GM21737 (cell line): ENCODE data around the gene FKBP7.
"Not testable (repeated sequence)": the region's sequence is repeated elsewhere in the genome, so short reads cannot be mapped to it uniquely, and the experiment has no call there.

Source experiments
- ATAC-seq: cut with Tn5 transposase; IDR thresholded peaks from one replicate; pipeline ENCODE4 v1.9.1; 2021; ENCODE audit warnings: mild to moderate bottlenecking, moderate library complexity; ENCODE audit not compliant: unreplicated experiment

Gene FKBP7, protein sequence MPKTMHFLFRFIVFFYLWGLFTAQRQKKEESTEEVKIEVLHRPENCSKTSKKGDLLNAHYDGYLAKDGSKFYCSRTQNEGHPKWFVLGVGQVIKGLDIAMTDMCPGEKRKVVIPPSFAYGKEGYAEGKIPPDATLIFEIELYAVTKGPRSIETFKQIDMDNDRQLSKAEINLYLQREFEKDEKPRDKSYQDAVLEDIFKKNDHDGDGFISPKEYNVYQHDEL

DNA sequence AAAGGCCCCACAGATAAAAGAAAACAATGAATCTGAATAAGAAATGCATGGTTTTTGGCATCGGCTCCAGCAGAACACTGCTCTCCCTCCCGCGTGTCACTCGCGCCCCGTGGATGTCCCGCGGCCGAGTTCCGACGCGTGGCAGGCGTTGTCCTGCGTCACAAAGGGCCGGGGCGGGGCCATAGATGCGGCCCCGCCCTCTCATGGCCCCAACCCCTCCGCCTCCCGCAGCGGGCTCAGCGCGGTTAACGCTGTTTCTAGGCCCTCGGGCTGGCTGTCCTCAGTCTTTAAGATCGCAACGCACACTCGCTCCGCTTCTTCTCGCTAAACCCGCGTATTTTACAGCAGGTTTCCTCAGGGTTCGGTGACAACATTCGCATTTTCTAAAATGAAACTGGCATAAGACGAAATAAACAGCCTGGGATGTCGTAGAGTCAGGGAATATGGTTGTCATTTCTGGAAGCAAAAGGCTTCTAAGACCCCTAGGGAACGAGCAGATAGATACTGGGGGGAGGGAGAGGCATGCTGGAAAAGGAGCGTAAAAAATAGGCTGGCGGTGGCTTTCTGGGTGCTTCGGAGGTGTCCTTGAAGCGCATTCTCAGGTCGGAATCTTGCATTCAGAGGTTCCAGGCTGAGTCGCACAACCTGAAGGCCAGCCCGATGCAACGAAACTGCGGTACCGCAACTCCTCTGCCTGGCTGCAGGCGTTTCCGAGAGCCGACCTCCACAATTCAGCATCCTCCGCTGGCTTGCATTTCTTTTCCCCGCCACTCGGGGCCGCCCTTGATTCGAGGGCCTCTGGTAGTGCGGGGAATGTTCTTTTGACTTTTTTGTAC is at the start of gene FKBP7:
Gene FKBP7 (minus strand): TSS at position 162 of the 836 bp plus-strand sequence. CDS start 101 bp downstream, at position 61.
- peak; percentile 48 for ATAC-seq

- no peak for ATAC-seq
Measured at GRCh38 chr2:178527592-178527991, 49.2 kb upstream of the FKBP7 start.

- no peak for ATAC-seq
Measured at GRCh38 chr2:178526256-178526655, 47.9 kb upstream of the FKBP7 start.

GRCh38 chr2:178525460-178525859 is 47.1 kb upstream of the FKBP7 start:
- not testable (repeated sequence) for ATAC-seq

DNA sequence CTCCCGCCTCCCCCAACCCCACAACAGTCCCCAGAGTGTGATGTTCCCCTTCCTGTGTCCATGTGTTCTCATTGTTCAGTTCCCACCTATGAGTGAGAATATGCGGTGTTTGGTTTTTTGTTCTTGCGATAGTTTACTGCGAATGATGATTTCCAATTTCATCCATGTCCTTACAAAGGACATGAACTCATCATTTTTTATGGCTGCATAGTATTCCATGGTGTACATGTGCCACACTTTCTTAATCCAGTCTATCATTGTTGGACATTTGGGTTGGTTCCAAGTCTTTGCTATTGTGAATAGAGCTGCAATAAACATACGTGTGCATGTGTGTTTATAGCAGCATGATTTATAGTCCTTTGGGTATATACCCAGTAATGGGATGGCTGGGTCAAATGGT is 46.6 kb upstream of the FKBP7 start:
- ATAC-seq: not testable (repeated sequence)

GRCh38 chr2:178523596-178524134 is 45.3 kb upstream of the FKBP7 start:
- peak; percentile 4 for ATAC-seq

DNA sequence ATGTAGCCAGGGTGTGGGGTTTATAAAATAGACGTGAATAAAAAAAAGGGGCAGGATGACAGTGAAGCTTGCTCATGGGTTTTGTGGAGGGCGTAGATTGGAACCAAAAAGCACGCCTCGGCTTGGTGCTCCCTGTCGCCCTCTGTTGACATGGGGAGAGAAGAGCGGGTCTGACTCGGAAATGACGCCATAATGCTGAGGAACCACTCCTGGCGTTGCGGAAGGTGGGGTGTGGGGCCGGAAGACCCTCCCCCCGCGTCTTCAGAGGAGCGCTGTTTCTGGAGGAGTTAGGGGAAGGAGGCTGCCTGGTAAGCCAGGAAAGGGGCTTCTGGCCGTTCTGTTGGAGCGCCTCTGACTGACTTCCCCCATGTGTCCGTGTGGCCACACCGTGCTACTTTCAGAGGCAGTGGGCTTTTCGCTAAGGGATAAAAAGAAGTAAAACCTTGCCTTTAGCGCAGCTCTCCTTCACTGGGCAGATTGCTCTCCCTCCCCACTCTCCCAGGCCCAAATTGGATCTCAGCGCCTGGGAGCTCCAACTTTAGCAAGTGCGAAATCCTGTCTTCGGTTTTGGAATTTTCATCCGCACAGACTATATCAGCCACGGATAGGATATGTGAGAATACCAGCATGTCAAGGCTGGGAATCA is 44.7 kb upstream of the FKBP7 start:
- peak; percentile 89 for ATAC-seq

DNA sequence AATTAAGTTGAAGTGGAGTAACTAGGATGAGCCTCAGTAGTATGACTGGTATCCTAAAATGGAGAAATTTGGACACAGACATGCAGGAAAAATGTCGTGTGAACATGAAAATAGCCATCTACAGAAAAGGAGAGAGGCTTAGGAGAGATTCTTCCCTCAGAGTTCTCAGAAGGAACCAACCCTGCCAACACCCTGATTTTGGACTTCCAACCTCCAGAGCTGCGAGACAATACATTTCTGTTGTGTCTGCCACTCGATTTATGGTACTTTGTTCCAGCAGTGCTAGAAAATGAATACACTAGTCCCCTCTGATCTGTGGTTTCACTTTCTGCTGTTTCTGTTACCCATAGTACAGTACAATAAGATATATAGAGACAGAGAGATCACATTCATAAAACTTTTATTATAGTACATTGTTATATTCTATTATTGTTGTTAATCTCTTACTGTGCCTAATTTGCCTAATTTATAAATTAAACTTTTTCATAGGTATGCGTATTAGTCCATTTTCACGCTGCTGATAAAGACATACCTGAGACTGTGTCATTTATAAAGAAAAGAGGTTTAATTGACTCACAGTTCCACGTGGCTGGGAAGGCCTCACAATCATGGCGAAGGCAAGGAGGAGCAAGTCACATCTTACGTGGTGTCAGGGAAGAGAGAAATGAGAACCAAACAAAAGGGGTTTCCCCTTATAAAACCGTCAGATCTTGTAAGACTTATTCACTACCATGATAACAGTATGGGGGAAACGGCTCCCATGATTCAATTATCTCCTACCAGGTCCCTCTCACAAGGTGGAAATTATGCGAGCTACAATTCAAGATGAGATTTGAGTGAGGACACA is 43.1 kb upstream of the FKBP7 start:
- no peak for ATAC-seq

DNA sequence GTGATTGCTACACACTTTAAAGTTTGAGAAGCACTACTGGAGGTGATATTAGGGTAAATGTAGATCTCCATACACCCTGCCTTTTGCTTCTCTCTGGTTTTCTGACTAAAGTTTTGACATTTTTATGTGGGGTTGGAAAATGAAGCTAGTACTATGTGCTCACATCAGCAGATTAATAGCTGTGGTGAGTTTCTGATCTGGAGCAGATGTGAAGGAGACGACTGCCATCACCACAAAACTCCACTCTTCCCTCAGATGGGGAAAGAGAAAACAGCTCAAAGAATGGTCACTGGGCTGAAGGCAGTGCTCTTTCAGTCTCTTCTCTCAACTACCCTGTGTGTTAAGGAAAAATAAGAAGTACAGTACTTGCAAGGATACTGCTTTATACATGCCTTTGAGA is 39.1 kb upstream of the FKBP7 start:
- ATAC-seq: no peak

- no peak for ATAC-seq
Measured at GRCh38 chr2:178514664-178515063, 36.3 kb upstream of the FKBP7 start.

DNA sequence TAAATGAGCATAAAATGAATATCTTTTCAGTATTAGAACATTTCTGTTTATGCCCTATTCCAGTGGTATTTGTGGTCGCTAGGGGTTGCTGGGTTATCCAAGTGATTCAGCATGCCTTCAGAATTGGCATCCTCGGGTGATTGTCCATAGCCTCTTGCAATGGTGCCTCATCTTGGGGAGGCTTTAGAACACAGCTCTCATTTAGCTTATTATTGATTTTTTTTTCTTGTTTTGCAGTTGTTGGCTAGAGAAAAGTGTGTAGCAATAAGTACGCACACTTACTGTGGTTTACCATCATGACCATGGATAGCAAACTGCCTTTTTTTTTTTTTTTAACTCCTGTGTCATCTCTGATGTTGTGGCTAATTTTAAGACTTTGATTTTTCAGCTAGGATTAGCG is 35.5 kb upstream of the FKBP7 start:
- no peak for ATAC-seq

DNA sequence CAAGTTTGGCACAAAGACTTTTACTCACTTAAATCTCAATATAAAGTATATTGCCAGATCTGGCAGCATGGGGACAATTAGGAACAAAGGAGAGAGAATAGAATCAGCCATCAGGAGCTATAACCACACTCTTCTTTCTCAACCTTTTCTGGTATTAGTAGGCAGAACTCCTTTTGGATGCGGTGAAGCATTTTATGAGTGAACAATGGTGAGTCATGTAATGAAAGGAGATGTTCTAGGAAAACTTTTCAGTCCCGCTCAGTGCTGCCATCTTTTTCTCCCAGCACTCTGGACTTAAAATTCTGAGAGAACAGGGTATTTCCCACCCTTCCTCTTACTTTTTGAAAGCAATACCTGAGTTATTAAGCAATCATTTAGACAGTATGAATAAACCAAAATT is 34.1 kb upstream of the FKBP7 start:
- no peak for ATAC-seq

- no peak for ATAC-seq
Measured at GRCh38 chr2:178510384-178510783, 32.0 kb upstream of the FKBP7 start.

GRCh38 chr2:178508646-178509045 is 30.2 kb upstream of the FKBP7 start:
- ATAC-seq: no peak

- no peak for ATAC-seq
Measured at GRCh38 chr2:178506949-178507348, 28.5 kb upstream of the FKBP7 start.

DNA sequence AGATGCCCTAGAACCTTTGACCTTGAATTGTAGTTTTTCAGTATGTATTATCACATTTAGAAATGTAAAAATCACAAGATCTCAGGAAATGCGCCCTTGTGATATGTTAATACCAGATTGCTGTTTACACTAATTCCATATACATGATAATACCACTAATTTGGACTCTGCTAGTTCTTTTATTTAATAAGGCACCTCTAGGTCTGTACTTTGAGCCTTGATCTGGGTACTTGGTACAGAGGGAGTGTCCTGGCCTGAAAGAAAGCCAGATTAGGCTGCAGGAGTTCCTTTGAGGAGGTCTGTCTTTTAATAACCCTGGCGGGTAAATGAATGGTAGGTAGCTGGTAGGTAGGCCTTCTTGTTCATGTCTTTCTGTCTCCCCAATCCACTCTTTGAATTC is 28.1 kb upstream of the FKBP7 start:
- ATAC-seq: no peak

DNA sequence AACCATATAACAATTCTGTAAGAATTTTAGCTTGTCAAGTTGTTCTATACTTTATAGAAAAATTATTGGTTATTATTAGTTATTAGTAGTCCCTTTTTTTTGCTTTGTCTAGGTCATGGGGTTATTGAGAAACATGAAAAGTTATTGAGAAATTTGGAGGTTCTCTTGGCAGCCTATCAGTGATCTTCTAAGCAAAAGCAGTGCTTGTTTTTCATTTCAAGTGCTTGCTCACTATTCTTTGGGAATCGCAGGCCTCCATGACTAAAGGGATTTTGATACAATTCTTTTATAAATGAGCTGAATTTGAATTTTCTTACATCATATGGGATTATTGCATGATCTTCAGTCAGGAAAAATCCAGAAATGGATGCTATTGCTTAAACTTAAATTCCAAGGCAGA is 27.7 kb upstream of the FKBP7 start:
- no peak for ATAC-seq

- ATAC-seq: no peak
Measured at GRCh38 chr2:178502751-178503150, 24.4 kb upstream of the FKBP7 start.

- ATAC-seq: no peak
Measured at GRCh38 chr2:178499640-178500039, 21.2 kb upstream of the FKBP7 start.

- no peak for ATAC-seq
Measured at GRCh38 chr2:178498137-178498536, 19.7 kb upstream of the FKBP7 start.

- ATAC-seq: no peak
Measured at GRCh38 chr2:178496049-178496448, 17.6 kb upstream of the FKBP7 start.
